Prostate gland (tissue), 2 donors: Measurements from ENCODE around the gene SNX32.

Source experiments
- POLR2A ChIP-seq: fragments of 450-650 bp; IDR thresholded peaks from one replicate; pipeline ENCODE4 v1.6.1; 2016; ENCODE audit warnings: antibody characterized with exemption, mild to moderate bottlenecking
- POLR2AphosphoS5 ChIP-seq: sonication (generic); formaldehyde crosslinking; IDR thresholded peaks from one replicate; pipeline ENCODE4 v1.6.1; 2017; ENCODE audit warnings: antibody characterized with exemption
- TF ChIP-seq, protein P1 (sequence below), 4 experiments: fragments of 200-600 bp in 2 of 4; fragments of 450-650 bp in 2 of 4; sonication (generic) in 2 of 4; IDR thresholded peaks; 1 replicate in 3 of 4; 2 replicates in 1 of 4; pipeline ENCODE4 v1.5.1; 2016 to 2019; ENCODE audit warnings: antibody characterized with exemption in 4 of 4, mild to moderate bottlenecking in 2 of 4, moderate library complexity in 2 of 4

DNA sequence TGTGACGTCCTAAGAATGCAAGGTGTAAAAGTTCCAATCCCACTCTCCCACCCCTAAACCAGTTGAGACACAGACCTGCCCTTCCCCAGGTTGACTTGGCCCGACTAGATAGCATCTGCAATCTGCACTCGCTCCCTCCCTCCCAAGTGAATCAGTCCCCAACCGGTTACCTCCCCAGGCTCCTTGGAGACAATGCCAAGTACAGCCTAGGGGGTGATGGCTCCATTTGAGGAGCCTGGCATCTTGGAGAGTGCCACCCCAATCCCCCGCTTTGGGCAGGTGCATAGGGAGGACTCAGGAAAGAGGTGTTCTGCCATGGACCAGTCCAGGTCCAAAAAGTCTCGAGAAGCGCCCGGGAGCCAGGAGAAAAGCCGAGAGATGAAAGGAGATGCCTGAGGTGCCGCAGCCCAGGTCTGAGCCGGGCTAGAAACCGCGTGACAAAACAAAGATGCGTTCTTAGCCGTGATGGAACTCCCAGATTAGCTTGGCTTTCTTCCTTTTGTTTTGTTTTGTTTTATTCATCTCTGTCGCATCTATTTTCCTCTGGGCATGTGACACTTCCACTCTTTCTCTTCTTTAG, 18.7 kb upstream of the SNX32 start:
- TF ChIP-seq, protein P1, sequence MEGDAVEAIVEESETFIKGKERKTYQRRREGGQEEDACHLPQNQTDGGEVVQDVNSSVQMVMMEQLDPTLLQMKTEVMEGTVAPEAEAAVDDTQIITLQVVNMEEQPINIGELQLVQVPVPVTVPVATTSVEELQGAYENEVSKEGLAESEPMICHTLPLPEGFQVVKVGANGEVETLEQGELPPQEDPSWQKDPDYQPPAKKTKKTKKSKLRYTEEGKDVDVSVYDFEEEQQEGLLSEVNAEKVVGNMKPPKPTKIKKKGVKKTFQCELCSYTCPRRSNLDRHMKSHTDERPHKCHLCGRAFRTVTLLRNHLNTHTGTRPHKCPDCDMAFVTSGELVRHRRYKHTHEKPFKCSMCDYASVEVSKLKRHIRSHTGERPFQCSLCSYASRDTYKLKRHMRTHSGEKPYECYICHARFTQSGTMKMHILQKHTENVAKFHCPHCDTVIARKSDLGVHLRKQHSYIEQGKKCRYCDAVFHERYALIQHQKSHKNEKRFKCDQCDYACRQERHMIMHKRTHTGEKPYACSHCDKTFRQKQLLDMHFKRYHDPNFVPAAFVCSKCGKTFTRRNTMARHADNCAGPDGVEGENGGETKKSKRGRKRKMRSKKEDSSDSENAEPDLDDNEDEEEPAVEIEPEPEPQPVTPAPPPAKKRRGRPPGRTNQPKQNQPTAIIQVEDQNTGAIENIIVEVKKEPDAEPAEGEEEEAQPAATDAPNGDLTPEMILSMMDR (IDR thresholded peaks at IDR 0.05): no peak
- TF ChIP-seq POLR2A: no peak
- TF ChIP-seq POLR2AphosphoS5: no peak
